SK-N-SH treated with all-trans-retinoic acid at 6 μM for 48 hours (cell line): ENCODE data around the gene TUT7.

Experiments used
- ATAC-seq: fragments of 200-7000 bp; cut with Tn5 transposase; 3 replicates; pipeline ENCODE4 v1.9.1; 2020; ENCODE audit warnings: mild to moderate bottlenecking, moderate library complexity
- ARNTL ChIP-seq: fragments of 450-650 bp; formaldehyde crosslinking; IDR thresholded peaks from 2 replicates; pipeline ENCODE4 v1.5.0; 2020; ENCODE audit warnings: low read depth, mild to moderate bottlenecking, moderate library complexity, borderline replicate concordance
- BACH2 ChIP-seq: fragments of 250-450 bp; sonication (Bioruptor Pico); IDR thresholded peaks from 2 replicates; pipeline ENCODE4 v1.9.0; 2021; ENCODE audit warnings: mild to moderate bottlenecking, borderline replicate concordance
- CSDC2 ChIP-seq: fragments of 250-450 bp; sonication (Bioruptor Pico); IDR thresholded peaks from 2 replicates; pipeline ENCODE4 v1.5.0; 2020; ENCODE audit warnings: mild to moderate bottlenecking, moderate library complexity
- ESRRG ChIP-seq: fragments of 250-450 bp; sonication (Bioruptor Pico); IDR thresholded peaks from 2 replicates; pipeline ENCODE4 v1.6.1; 2021; ENCODE audit warnings: mild to moderate bottlenecking
- GLIS3 ChIP-seq: fragments of 250-450 bp; sonication (Bioruptor Pico); IDR thresholded peaks from 2 replicates; pipeline ENCODE4 v1.5.0; 2020; ENCODE audit warnings: mild to moderate bottlenecking, moderate library complexity
- ISL1 ChIP-seq: fragments of 250-450 bp; sonication (Bioruptor Pico); IDR thresholded peaks from 2 replicates; pipeline ENCODE4 v2.1.2; 2022; ENCODE audit warnings: mild to moderate bottlenecking, moderate library complexity
- OSR1 ChIP-seq: fragments of 250-450 bp; sonication (Bioruptor Pico); IDR thresholded peaks from 2 replicates; pipeline ENCODE4 v1.8.0; 2022; ENCODE audit warnings: moderate library complexity, mild to moderate bottlenecking, inconsistent platforms
- PPARA ChIP-seq: fragments of 250-450 bp; sonication (Bioruptor Pico); IDR thresholded peaks from 2 replicates; pipeline ENCODE4 v1.5.0; 2020; ENCODE audit warnings: mild to moderate bottlenecking, borderline replicate concordance
- SNAI2 ChIP-seq: fragments of 250-450 bp; sonication (Bioruptor Pico); IDR thresholded peaks from 2 replicates; pipeline ENCODE4 v1.5.0; 2020; ENCODE audit warnings: mild to moderate bottlenecking, moderate library complexity
- TCF4 ChIP-seq: fragments of 250-450 bp; sonication (Bioruptor Pico); IDR thresholded peaks from 2 replicates; pipeline ENCODE4 v1.8.0; 2021; ENCODE audit warnings: mild to moderate bottlenecking, moderate library complexity, borderline replicate concordance
- TOX ChIP-seq: fragments of 250-450 bp; sonication (Bioruptor Pico); IDR thresholded peaks from 2 replicates; pipeline ENCODE4 v1.8.0; 2021; ENCODE audit warnings: mild to moderate bottlenecking, moderate library complexity, borderline replicate concordance
- ZFP3 ChIP-seq: fragments of 250-450 bp; sonication (Bioruptor Pico); IDR thresholded peaks from 2 replicates; pipeline ENCODE4 v1.5.0; 2020; ENCODE audit warnings: mild to moderate bottlenecking, moderate library complexity
- ZFP30 ChIP-seq: fragments of 450-650 bp; formaldehyde crosslinking; IDR thresholded peaks from 2 replicates; pipeline ENCODE4 v1.5.0; 2022; ENCODE audit warnings: mild to moderate bottlenecking, moderate library complexity
- ZNF565 ChIP-seq: fragments of 450-650 bp; formaldehyde crosslinking; conservative IDR thresholded peaks from 2 replicates; pipeline ENCODE4 v1.5.0; 2020; ENCODE audit warnings: low read depth, mild to moderate bottlenecking, moderate library complexity
- ZNF70 ChIP-seq: fragments of 450-650 bp; formaldehyde crosslinking; IDR thresholded peaks from 2 replicates; pipeline ENCODE4 v1.5.0; 2020; ENCODE audit warnings: mild to moderate bottlenecking, moderate library complexity
- ZNF8 ChIP-seq: fragments of 450-650 bp; formaldehyde crosslinking; IDR thresholded peaks from 2 replicates; pipeline ENCODE4 v1.5.0; 2020; ENCODE audit warnings: mild to moderate bottlenecking, moderate library complexity
- TF ChIP-seq, protein P1 (sequence below): fragments of 250-450 bp; sonication (Bioruptor Pico); IDR thresholded peaks from 2 replicates; pipeline ENCODE4 v1.5.1; 2020; ENCODE audit warnings: low read depth, mild to moderate bottlenecking, moderate library complexity
- TF ChIP-seq, protein P2 (sequence below): fragments of 250-450 bp; sonication (Bioruptor Pico); IDR thresholded peaks from 2 replicates; pipeline ENCODE4 v1.8.0; 2020; ENCODE audit warnings: mild to moderate bottlenecking, moderate library complexity, borderline replicate concordance
- TF ChIP-seq, protein P3 (sequence below): fragments of 250-450 bp; sonication (Bioruptor Pico); IDR thresholded peaks from 2 replicates; pipeline ENCODE4 v1.5.0; 2020; ENCODE audit warnings: mild to moderate bottlenecking, moderate library complexity
- TF ChIP-seq, protein P4 (sequence below): fragments of 250-450 bp; sonication (Bioruptor Pico); IDR thresholded peaks from 2 replicates; pipeline ENCODE4 v1.8.0; 2021; ENCODE audit warnings: low read depth, mild to moderate bottlenecking, moderate library complexity, borderline replicate concordance
- TF ChIP-seq, protein P5 (sequence below): fragments of 250-450 bp; sonication (Bioruptor Pico); IDR thresholded peaks from 2 replicates; pipeline ENCODE4 v1.5.1; 2021; ENCODE audit warnings: mild to moderate bottlenecking, moderate library complexity

The TUT7 gene

DNA sequence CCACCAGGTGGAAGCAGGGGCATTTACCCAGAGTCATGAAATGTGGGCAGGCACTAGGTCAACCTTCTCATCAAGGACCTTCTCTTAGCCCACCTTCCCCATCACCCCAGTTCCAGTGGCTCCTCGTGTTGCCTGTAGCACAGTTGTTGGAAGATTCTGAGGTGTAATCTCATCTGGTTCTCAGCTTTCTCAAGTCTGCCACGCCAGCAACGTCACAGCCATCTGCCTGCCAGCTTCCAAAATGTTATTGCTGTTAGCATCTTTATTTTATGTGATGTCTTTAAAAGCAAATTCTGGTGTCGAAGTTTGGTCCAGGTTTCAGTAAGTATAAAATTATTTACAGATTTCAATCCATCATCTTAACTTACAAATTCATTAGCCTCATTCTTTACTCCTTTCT is 105.5 kb downstream of the TUT7 start:
- TF ChIP-seq OSR1 (CRISPR knock-in tag) (no peak), PPARA (CRISPR knock-in tag) (no peak), ISL1 (CRISPR knock-in tag) (no peak), TOX (no peak), GLIS3 (CRISPR knock-in tag) (no peak), CSDC2 (CRISPR knock-in tag) (no peak), ZFP3 (CRISPR knock-in tag) (no peak), ZNF8 (CRISPR knock-in tag) (no peak), BACH2 (CRISPR knock-in tag) (no peak), TCF4 (CRISPR knock-in tag) (no peak), SNAI2 (CRISPR knock-in tag) (no peak), ZFP30 (CRISPR knock-in tag) (no peak), ZNF70 (CRISPR knock-in tag) (no peak), ESRRG (CRISPR knock-in tag) (no peak), ARNTL (no peak), ZNF565 (CRISPR knock-in tag) (no peak)
- TF ChIP-seq, protein P1, sequence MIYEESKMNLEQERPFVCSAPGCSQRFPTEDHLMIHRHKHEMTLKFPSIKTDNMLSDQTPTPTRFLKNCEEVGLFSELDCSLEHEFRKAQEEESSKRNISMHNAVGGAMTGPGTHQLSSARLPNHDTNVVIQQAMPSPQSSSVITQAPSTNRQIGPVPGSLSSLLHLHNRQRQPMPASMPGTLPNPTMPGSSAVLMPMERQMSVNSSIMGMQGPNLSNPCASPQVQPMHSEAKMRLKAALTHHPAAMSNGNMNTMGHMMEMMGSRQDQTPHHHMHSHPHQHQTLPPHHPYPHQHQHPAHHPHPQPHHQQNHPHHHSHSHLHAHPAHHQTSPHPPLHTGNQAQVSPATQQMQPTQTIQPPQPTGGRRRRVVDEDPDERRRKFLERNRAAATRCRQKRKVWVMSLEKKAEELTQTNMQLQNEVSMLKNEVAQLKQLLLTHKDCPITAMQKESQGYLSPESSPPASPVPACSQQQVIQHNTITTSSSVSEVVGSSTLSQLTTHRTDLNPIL (CRISPR knock-in tag), result no peak
- TF ChIP-seq, protein P2, sequence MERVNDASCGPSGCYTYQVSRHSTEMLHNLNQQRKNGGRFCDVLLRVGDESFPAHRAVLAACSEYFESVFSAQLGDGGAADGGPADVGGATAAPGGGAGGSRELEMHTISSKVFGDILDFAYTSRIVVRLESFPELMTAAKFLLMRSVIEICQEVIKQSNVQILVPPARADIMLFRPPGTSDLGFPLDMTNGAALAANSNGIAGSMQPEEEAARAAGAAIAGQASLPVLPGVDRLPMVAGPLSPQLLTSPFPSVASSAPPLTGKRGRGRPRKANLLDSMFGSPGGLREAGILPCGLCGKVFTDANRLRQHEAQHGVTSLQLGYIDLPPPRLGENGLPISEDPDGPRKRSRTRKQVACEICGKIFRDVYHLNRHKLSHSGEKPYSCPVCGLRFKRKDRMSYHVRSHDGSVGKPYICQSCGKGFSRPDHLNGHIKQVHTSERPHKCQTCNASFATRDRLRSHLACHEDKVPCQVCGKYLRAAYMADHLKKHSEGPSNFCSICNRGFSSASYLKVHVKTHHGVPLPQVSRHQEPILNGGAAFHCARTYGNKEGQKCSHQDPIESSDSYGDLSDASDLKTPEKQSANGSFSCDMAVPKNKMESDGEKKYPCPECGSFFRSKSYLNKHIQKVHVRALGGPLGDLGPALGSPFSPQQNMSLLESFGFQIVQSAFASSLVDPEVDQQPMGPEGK, result no peak
- TF ChIP-seq, protein P3, sequence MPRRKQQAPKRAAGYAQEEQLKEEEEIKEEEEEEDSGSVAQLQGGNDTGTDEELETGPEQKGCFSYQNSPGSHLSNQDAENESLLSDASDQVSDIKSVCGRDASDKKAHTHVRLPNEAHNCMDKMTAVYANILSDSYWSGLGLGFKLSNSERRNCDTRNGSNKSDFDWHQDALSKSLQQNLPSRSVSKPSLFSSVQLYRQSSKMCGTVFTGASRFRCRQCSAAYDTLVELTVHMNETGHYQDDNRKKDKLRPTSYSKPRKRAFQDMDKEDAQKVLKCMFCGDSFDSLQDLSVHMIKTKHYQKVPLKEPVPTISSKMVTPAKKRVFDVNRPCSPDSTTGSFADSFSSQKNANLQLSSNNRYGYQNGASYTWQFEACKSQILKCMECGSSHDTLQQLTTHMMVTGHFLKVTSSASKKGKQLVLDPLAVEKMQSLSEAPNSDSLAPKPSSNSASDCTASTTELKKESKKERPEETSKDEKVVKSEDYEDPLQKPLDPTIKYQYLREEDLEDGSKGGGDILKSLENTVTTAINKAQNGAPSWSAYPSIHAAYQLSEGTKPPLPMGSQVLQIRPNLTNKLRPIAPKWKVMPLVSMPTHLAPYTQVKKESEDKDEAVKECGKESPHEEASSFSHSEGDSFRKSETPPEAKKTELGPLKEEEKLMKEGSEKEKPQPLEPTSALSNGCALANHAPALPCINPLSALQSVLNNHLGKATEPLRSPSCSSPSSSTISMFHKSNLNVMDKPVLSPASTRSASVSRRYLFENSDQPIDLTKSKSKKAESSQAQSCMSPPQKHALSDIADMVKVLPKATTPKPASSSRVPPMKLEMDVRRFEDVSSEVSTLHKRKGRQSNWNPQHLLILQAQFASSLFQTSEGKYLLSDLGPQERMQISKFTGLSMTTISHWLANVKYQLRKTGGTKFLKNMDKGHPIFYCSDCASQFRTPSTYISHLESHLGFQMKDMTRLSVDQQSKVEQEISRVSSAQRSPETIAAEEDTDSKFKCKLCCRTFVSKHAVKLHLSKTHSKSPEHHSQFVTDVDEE, result no peak
- TF ChIP-seq, protein P4, sequence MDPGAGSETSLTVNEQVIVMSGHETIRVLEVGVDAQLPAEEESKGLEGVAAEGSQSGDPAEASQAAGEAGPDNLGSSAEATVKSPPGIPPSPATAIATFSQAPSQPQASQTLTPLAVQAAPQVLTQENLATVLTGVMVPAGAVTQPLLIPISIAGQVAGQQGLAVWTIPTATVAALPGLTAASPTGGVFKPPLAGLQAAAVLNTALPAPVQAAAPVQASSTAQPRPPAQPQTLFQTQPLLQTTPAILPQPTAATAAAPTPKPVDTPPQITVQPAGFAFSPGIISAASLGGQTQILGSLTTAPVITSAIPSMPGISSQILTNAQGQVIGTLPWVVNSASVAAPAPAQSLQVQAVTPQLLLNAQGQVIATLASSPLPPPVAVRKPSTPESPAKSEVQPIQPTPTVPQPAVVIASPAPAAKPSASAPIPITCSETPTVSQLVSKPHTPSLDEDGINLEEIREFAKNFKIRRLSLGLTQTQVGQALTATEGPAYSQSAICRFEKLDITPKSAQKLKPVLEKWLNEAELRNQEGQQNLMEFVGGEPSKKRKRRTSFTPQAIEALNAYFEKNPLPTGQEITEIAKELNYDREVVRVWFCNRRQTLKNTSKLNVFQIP (CRISPR knock-in tag), result no peak
- no peak for ATAC-seq

DNA sequence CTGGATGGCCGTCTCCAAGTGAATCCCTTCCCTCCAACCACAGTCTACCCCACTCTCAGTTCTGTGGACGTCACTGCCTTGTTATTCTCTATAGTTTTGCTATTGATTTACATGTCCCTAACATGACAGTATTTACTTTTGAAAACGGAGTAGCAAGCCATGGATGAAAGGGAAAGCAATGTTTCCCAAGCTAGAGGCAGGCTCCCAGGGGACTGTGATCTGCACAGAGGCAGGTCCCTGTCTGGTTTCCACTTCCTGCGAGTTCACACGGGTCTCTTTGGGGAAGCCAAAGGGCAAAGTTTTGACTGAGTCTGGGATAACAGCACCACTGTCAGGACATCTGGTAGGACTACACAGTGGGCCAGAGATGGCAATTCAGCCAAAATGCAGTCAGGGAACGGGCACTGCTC is 107.5 kb downstream of the TUT7 start:
- TF ChIP-seq ARNTL, result no peak
- no peak for TF ChIP-seq ZNF70 (CRISPR knock-in tag)
- TF ChIP-seq, protein P5, sequence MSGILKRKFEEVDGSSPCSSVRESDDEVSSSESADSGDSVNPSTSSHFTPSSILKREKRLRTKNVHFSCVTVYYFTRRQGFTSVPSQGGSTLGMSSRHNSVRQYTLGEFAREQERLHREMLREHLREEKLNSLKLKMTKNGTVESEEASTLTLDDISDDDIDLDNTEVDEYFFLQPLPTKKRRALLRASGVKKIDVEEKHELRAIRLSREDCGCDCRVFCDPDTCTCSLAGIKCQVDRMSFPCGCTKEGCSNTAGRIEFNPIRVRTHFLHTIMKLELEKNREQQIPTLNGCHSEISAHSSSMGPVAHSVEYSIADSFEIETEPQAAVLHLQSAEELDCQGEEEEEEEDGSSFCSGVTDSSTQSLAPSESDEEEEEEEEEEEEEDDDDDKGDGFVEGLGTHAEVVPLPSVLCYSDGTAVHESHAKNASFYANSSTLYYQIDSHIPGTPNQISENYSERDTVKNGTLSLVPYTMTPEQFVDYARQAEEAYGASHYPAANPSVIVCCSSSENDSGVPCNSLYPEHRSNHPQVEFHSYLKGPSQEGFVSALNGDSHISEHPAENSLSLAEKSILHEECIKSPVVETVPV (CRISPR knock-in tag), result no peak
- no peak for TF ChIP-seq CSDC2 (CRISPR knock-in tag)
- TF ChIP-seq ZNF565 (CRISPR knock-in tag), result no peak
- ATAC-seq, result no peak

DNA sequence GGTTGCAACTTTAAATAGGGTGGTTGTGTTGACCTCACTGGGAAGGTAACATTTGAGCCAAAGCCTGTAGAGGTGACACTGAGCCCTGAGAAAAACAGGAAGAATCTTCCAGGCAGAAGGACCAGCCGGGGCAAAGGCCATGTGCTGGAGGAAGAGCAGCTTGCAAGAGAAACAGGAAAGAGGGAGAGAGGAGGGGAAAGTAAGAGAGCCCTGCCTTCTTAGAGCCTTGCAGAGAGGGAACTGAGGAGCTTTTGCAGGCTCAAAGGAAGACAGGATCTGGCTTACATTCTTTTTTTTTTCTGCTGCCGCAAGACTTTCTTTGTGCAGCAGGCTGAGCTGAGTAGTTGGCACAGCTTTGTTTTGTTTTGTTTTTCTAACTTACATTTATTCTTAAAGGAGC is 112.1 kb downstream of the TUT7 start:
- no peak for ATAC-seq

More for the DNA sequence above, 112.1 kb downstream of the TUT7 start:
- TF ChIP-seq, protein P5 (CRISPR knock-in tag), result no peak
- TF ChIP-seq TCF4 (CRISPR knock-in tag) (no peak), ZFP30 (CRISPR knock-in tag) (no peak)
- TF ChIP-seq, all 23 proteins: peak for 0
